IMR-90 (cell line): ENCODE data around the gene LHX1.

Experiments used
- BHLHE40 ChIP-seq: fragments of 150-350 bp; IDR thresholded peaks from 2 replicates; pipeline ENCODE4 v1.6.1; 2016; ENCODE audit warnings: mild to moderate bottlenecking, low read depth, low read length
- CEBPB ChIP-seq: IDR thresholded peaks from 2 replicates; pipeline ENCODE4 v1.6.1; 2012; ENCODE audit warnings: low read depth, low read length, improper control_type of control experiment
- CHD1 ChIP-seq: IDR thresholded peaks from 2 replicates; pipeline ENCODE4 v1.6.1; 2012; ENCODE audit warnings: low read depth, low read length, improper control_type of control experiment
- CTCF ChIP-seq: conservative IDR thresholded peaks from 2 replicates; pipeline ENCODE4 v1.5.1; 2012; ENCODE audit warnings: mild to moderate bottlenecking, low read depth, low read length, improper control_type of control experiment
- FOS ChIP-seq: fragments of 150-350 bp; IDR thresholded peaks from 2 replicates; pipeline ENCODE4 v1.6.1; 2016; ENCODE audit warnings: low read depth, low read length
- MAFK ChIP-seq: IDR thresholded peaks from 2 replicates; pipeline ENCODE4 v1.6.1; 2012; ENCODE audit warnings: low read depth, low read length, improper control_type of control experiment
- MAZ ChIP-seq: IDR thresholded peaks from 2 replicates; pipeline ENCODE4 v1.6.1; 2012; ENCODE audit warnings: low read depth, mild to moderate bottlenecking, low read length, improper control_type of control experiment, moderate library complexity, borderline replicate concordance
- POLR2A ChIP-seq: IDR thresholded peaks from 2 replicates; pipeline ENCODE4 v1.6.1; 2012; ENCODE audit warnings: mild to moderate bottlenecking, low read depth, low read length
- RAD21 ChIP-seq: IDR thresholded peaks from 2 replicates; pipeline ENCODE4 v1.6.1; 2012; ENCODE audit warnings: low read length, improper control_type of control experiment
- RCOR1 ChIP-seq: IDR thresholded peaks from 2 replicates; pipeline ENCODE4 v1.6.1; 2012; ENCODE audit warnings: mild to moderate bottlenecking, low read length, improper control_type of control experiment; ENCODE audit not compliant: insufficient replicate concordance
- RFX5 ChIP-seq: IDR thresholded peaks from 2 replicates; pipeline ENCODE4 v1.8.0; 2012; ENCODE audit warnings: low read depth, mild to moderate bottlenecking, low read length, moderate library complexity
- SMC3 ChIP-seq: fragments of 150-350 bp; IDR thresholded peaks from 2 replicates; pipeline ENCODE4 v1.6.1; 2016; ENCODE audit warnings: low read depth, mild to moderate bottlenecking, antibody characterized with exemption, low read length, moderate library complexity
- TF ChIP-seq, protein P1 (sequence below): fragments of 150-350 bp; IDR thresholded peaks from 2 replicates; pipeline ENCODE4 v1.6.1; 2016; ENCODE audit warnings: low read depth, mild to moderate bottlenecking, low read length, moderate library complexity, borderline replicate concordance

- TF ChIP-seq MAZ: no peak
- no peak for TF ChIP-seq RFX5
- TF ChIP-seq RAD21: no peak
- TF ChIP-seq BHLHE40: no peak
- no peak for TF ChIP-seq POLR2A
- TF ChIP-seq CTCF: no peak
- TF ChIP-seq RCOR1: no peak
- TF ChIP-seq SMC3: no peak
- no peak for TF ChIP-seq FOS
- no peak for TF ChIP-seq CEBPB
- no peak for TF ChIP-seq MAFK
- TF ChIP-seq, protein P1, sequence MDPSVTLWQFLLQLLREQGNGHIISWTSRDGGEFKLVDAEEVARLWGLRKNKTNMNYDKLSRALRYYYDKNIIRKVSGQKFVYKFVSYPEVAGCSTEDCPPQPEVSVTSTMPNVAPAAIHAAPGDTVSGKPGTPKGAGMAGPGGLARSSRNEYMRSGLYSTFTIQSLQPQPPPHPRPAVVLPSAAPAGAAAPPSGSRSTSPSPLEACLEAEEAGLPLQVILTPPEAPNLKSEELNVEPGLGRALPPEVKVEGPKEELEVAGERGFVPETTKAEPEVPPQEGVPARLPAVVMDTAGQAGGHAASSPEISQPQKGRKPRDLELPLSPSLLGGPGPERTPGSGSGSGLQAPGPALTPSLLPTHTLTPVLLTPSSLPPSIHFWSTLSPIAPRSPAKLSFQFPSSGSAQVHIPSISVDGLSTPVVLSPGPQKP: no peak
- TF ChIP-seq CHD1: no peak
Measured at GRCh38 chr17:36942019-36942599, 4.8 kb downstream of the LHX1 start.
